ENCODE results near the gene RIMS3. TPM values are rescaled to one million over a fixed set of nuclear protein-coding genes. Genes with fewer than 3 reads are reported as not detected.

Gene RIMS3
- total RNA-seq, 1 donor from 2014 or later = 7.2 TPM

- H3K27ac Mint-ChIP-seq = peak overlapping the region; percentile 100
- peak overlapping the region; percentile 90 for H3K4me3 Mint-ChIP-seq (ENCODE audit: low read depth)
- no peaks in the 10 kb centered on the region for H3K27me3 Mint-ChIP-seq
- no peaks in the 10 kb centered on the region for H3K9me3 Mint-ChIP-seq (ENCODE audit: low read depth)
- peaks cover 29% of the 10 kb centered on the region for H3K4me1 Mint-ChIP-seq (ENCODE audit: low read depth)
- H3K36me3 Mint-ChIP-seq (ENCODE audit: insufficient read depth) = peaks cover 6% of the 10 kb centered on the region
- DNase-seq (ENCODE audit: low spot score, unreplicated experiment) = no peak
- no peak for TF ChIP-seq CTCF (IDR thresholded peaks at IDR 0.05; ENCODE audit: unreplicated experiment)
Measured at GRCh38 chr1:40710581-40711315, 45.3 kb upstream of the RIMS3 start.

- Mint-ChIP-seq H3K4me3 (ENCODE audit: low read depth) (peak overlapping the region; percentile 90), H3K36me3 (ENCODE audit: insufficient read depth) (peaks cover 6% of the 10 kb centered on the region), H3K27me3 (no peaks in the 10 kb centered on the region), H3K4me1 (ENCODE audit: low read depth) (peaks cover 29% of the 10 kb centered on the region), H3K9me3 (ENCODE audit: low read depth) (no peaks in the 10 kb centered on the region), H3K27ac (peak overlapping the region; percentile 100)
- TF ChIP-seq CTCF (IDR thresholded peaks at IDR 0.05; ENCODE audit: unreplicated experiment) = no peak
- no peak for DNase-seq (ENCODE audit: low spot score, unreplicated experiment)
Measured at GRCh38 chr1:40709802-40710278, 44.4 kb upstream of the RIMS3 start.

DNA sequence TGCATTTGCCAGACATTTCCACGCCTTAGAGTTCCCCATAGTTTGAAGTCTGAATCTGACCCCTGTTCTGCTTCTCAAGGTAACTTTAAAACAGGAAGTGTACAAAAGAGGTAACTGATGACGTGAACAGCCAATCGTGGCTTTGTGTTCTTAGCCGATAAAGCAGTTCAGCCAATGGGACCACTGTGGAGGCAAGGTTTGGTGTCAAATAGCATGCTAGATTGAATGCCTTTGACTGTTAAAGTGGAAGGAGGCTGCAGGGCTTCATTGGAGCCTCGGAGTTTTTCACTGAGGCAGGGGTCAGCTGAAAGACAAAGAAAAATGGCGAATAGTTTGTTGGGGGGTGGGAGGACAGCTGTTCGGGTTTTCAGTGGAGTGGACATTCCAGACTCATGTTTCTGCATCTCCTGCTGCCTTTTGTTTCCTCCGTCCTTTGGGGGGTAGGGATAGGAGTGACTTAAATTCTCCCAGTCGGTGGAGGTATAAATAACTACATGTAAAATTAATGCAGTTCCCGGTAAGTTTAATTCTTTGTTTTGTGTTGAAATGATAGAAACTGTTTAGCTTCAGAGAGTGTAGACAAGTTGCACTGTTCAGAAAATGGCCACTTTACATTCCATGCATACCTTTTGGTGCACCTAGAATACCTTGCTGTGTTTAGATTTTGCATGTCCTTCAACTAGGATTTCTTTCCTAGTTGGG is 43.8 kb upstream of the RIMS3 start:
- H3K4me1 Mint-ChIP-seq (ENCODE audit: low read depth) = peaks cover 31% of the 10 kb centered on the region
- H3K36me3 Mint-ChIP-seq (ENCODE audit: insufficient read depth) = peaks cover 6% of the 10 kb centered on the region
- TF ChIP-seq CTCF (IDR thresholded peaks at IDR 0.05; ENCODE audit: unreplicated experiment) = no peak
- H3K9me3 Mint-ChIP-seq (ENCODE audit: low read depth) = no peaks in the 10 kb centered on the region
- H3K4me3 Mint-ChIP-seq (ENCODE audit: low read depth) = peak overlapping the region; percentile 90
- peak overlapping the region; percentile 100 for H3K27ac Mint-ChIP-seq
- peak; percentile 54 for DNase-seq (ENCODE audit: low spot score, unreplicated experiment)
- H3K27me3 Mint-ChIP-seq = no peaks in the 10 kb centered on the region

- H3K9me3 Mint-ChIP-seq (ENCODE audit: low read depth) = no peaks in the 10 kb centered on the region
- H3K27ac Mint-ChIP-seq = peak overlapping the region; percentile 100
- peaks cover 31% of the 10 kb centered on the region for H3K4me1 Mint-ChIP-seq (ENCODE audit: low read depth)
- H3K27me3 Mint-ChIP-seq = no peaks in the 10 kb centered on the region
- no peak for DNase-seq (ENCODE audit: low spot score, unreplicated experiment)
- H3K36me3 Mint-ChIP-seq (ENCODE audit: insufficient read depth) = peaks cover 6% of the 10 kb centered on the region
- no peak for TF ChIP-seq CTCF (IDR thresholded peaks at IDR 0.05; ENCODE audit: unreplicated experiment)
- peak overlapping the region; percentile 90 for H3K4me3 Mint-ChIP-seq (ENCODE audit: low read depth)
Measured at GRCh38 chr1:40708750-40709099, 43.2 kb upstream of the RIMS3 start.

- Mint-ChIP-seq H3K36me3 (ENCODE audit: insufficient read depth) (no peaks in the 10 kb centered on the region), H3K27ac (no peak overlapping the region), H3K27me3 (no peaks in the 10 kb centered on the region), H3K9me3 (ENCODE audit: low read depth) (no peaks in the 10 kb centered on the region), H3K4me1 (ENCODE audit: low read depth) (peaks cover 25% of the 10 kb centered on the region), H3K4me3 (ENCODE audit: low read depth) (no peak overlapping the region)
- TF ChIP-seq CTCF (IDR thresholded peaks at IDR 0.05; ENCODE audit: unreplicated experiment) = no peak
- no peak for DNase-seq (ENCODE audit: low spot score, unreplicated experiment)
Measured at GRCh38 chr1:40706626-40707025, 41.1 kb upstream of the RIMS3 start.

Data from progenitor cell of endocrine pancreas (in vitro differentiated cells).